ENCODE measurements around the gene ATG4B.
A peak's percentile ranks its signal among the peaks of the same experiment; 100 is the strongest.

DNA sequence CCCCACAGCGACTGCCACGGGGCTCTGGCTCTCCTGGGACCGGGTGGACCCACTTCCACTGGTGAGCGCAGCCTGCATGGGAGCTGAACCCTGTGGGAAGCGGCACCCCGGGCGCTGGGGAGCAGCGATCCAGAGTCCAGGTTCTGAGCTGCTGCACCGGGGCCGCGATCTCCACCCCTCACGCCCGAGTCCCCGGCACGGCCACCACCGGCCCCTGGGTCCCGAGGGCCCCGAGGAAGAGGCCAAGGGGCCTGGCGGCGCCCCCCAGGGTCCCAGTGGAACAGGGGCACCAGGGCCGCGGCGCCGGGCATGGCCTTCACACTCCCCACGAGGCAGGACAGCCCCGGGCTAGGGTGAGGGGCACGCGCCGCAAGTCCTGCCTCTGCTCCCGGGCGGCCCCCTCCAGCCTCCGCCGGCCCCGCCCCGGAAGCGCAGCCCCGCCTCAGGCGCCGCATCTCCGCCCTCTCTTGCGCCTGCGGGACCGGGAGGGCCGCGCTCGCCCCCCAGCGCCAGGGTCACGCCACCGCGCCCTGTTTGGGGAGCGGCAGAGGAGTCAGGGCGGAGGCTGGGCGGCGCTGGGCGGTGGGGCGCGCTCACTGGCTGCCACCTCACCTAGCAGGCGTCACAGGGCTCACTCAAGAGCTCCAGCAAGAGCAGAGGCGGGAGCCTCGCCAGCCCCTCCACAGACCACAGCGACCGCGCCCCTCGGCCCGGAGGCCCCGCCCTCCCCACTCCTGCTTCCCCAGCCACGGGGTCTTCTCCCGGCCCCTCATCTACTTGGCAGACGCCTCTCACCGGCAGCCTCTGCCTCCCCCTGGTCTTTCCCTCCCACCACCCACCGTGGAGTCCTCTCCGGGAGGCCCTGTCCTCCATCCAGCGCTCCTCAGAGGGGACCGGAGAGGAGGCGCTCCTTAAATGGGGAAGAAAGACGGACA, 27.4 kb upstream of the ATG4B start:
- TF ChIP-seq POLR2AphosphoS5 (IDR thresholded peaks at IDR 0.05; ENCODE audit: insufficient read depth, low read depth, low read length) (peak; percentile 71), EZH2 (IDR thresholded peaks at IDR 0.05; ENCODE audit: borderline replicate concordance, low read depth, low read length, severe bottlenecking) (no peak)
